Smooth muscle cell (in vitro differentiated cells): ENCODE measurements around the gene RBMS3. TPM values are rescaled to one million over a fixed set of nuclear protein-coding genes. Genes with fewer than 3 reads are reported as not detected.
"Not testable (repeated sequence)": the region's sequence is repeated elsewhere in the genome, so short reads cannot be mapped to it uniquely, and the experiment has no call there.

Source experiments
- DNase-seq: peaks from one replicate; lab custom pipeline; 2025; ENCODE audit not compliant: unreplicated experiment; lab: John Stamatoyannopoulos, UW
- H2AFZ ChIP-seq: fragments of 200-600 bp; sonication (generic); 2 replicates; pipeline ENCODE4 v1.6.0; 2016; ENCODE audit warnings: antibody characterized with exemption, low read depth, mild to moderate bottlenecking
- H3F3A ChIP-seq: fragments of 200-600 bp; sonication (generic); 2 replicates; pipeline ENCODE4 v1.6.0; 2017; ENCODE audit warnings: antibody characterized with exemption, low read depth
- H3K27ac ChIP-seq: fragments of 200-600 bp; sonication (generic); 2 replicates; pipeline ENCODE4 v1.5.1; 2016; ENCODE audit warnings: low read depth, mild to moderate bottlenecking
- H3K27me3 ChIP-seq: fragments of 200-600 bp; sonication (generic); 2 replicates; pipeline ENCODE4 v1.6.1; 2016; ENCODE audit warnings: low read depth, mild to moderate bottlenecking
- H3K36me3 ChIP-seq: fragments of 200-600 bp; sonication (generic); 2 replicates; pipeline ENCODE4 v1.5.1; 2016; ENCODE audit warnings: low read depth
- H3K4me1 ChIP-seq: fragments of 200-600 bp; sonication (generic); 2 replicates; pipeline ENCODE4 v1.5.1; 2016; ENCODE audit warnings: low read depth
- H3K4me2 ChIP-seq: fragments of 200-600 bp; sonication (generic); 2 replicates; pipeline ENCODE4 v1.6.0; 2016; ENCODE audit warnings: mild to moderate bottlenecking
- H3K4me3 ChIP-seq: fragments of 200-600 bp; sonication (generic); 2 replicates; pipeline ENCODE4 v1.5.1; 2016; ENCODE audit warnings: mild to moderate bottlenecking
- H3K79me2 ChIP-seq: fragments of 200-600 bp; sonication (generic); 2 replicates; pipeline ENCODE4 v1.6.0; 2016; ENCODE audit warnings: low read depth, mild to moderate bottlenecking
- H3K9ac ChIP-seq: fragments of 200-600 bp; sonication (generic); 2 replicates; pipeline ENCODE4 v1.6.0; 2016; ENCODE audit warnings: low read depth
- H3K9me3 ChIP-seq: fragments of 200-600 bp; sonication (generic); replicated peaks from 2 replicates; pipeline ENCODE4 v1.5.1; 2016; ENCODE audit warnings: low read depth
- H4K20me1 ChIP-seq: fragments of 200-600 bp; sonication (generic); 2 replicates; pipeline ENCODE4 v1.6.0; 2016; ENCODE audit warnings: low read depth
- CTCF ChIP-seq: fragments of 200-600 bp; sonication (generic); IDR thresholded peaks from 2 replicates; pipeline ENCODE4 v1.5.1; 2017; ENCODE audit warnings: borderline replicate concordance, mild to moderate bottlenecking, antibody characterized with exemption; ENCODE audit not compliant: insufficient read depth, poor library complexity, severe bottlenecking
- WGBS: methylation state at CpG from one replicate; pipeline ENCODE4 v1.1.7; 2016; ENCODE audit warnings: low lambda C conversion rate; 5-methylcytosine and 5-hydroxymethylcytosine counted together
- polyA plus RNA-seq: library from polyadenylated mRNA; unstranded; fragments of >200 nt; fragmentation: Nextera tagmentation; extraction: Ambion mirVana; gene quantifications from 2 replicates; pipeline ENCODE4 v1.2.1, GENCODE V29; 2016
- total RNA-seq: library from RNA; depleted of rRNA; stranded (reverse); fragments of >200 nt; gene quantifications from 2 replicates; pipeline ENCODE4 v1.2.3, GENCODE V29; 2014

The RBMS3 gene
- total and polyA plus RNA-seq, 2 experiments from 2014 or later, result 42.9 to 50.6 TPM

GRCh38 chr3:29354894-29355293, 74.0 kb downstream of the RBMS3 start:
- no peaks in the 10 kb centered on the region for H3K9me3 ChIP-seq
- H2AFZ ChIP-seq, result no peak overlapping the region
- no peaks in the 10 kb centered on the region for H3K4me1 ChIP-seq
- H3K36me3 ChIP-seq, result no peaks in the 10 kb centered on the region
- H3F3A ChIP-seq, result no peaks in the 10 kb centered on the region
- H3K27me3 ChIP-seq, result no peaks in the 10 kb centered on the region
- peaks cover 14% of the 10 kb centered on the region for H4K20me1 ChIP-seq
- peaks cover 97% of the 10 kb centered on the region for H3K79me2 ChIP-seq
- no peak overlapping the region for H3K27ac ChIP-seq
- no peak overlapping the region for H3K4me3 ChIP-seq
- DNase-seq, result no peak
- TF ChIP-seq CTCF, result no peak
- no peak overlapping the region for H3K4me2 ChIP-seq
- H3K9ac ChIP-seq, result no peak overlapping the region

- Histone ChIP-seq H3K9ac (no peak overlapping the region), H3K4me1 (no peaks in the 10 kb centered on the region), H2AFZ (no peak overlapping the region), H3K27me3 (no peaks in the 10 kb centered on the region), H3K4me3 (no peak overlapping the region), H3K9me3 (no peaks in the 10 kb centered on the region), H3K36me3 (no peaks in the 10 kb centered on the region), H3K4me2 (no peak overlapping the region), H3F3A (no peaks in the 10 kb centered on the region), H3K79me2 (peaks cover 96% of the 10 kb centered on the region), H3K27ac (no peak overlapping the region), H4K20me1 (peaks cover 21% of the 10 kb centered on the region)
- WGBS, result 85% methylated on average over 3 of the region's 3 CpGs
- no peak for TF ChIP-seq CTCF
- DNase-seq, result no peak
These were observed 75.2 kb downstream of the RBMS3 start for GRCh38 chr3:29356062-29356461.

- H3K9me3 ChIP-seq, H3F3A ChIP-seq, DNase-seq, H3K9ac ChIP-seq, H2AFZ ChIP-seq, H3K27me3 ChIP-seq, H3K4me1 ChIP-seq, H3K27ac ChIP-seq, H3K4me3 ChIP-seq, H3K36me3 ChIP-seq: not testable (repeated sequence)
- WGBS, result 32% methylated on average over 2 of the region's 2 CpGs
- peaks cover 26% of the 10 kb centered on the region for H4K20me1 ChIP-seq
- peak overlapping the region; percentile 31 for H3K4me2 ChIP-seq
- H3K79me2 ChIP-seq, result peaks cover 90% of the 10 kb centered on the region
These were observed 79.4 kb downstream of the RBMS3 start for GRCh38 chr3:29360289-29360688.

GRCh38 chr3:29363110-29363509, 82.2 kb downstream of the RBMS3 start:
- H3K79me2 ChIP-seq, result peaks cover 90% of the 10 kb centered on the region
- no peaks in the 10 kb centered on the region for H3K27me3 ChIP-seq
- H3K9ac ChIP-seq, result no peak overlapping the region
- no peak overlapping the region for H3K27ac ChIP-seq
- no peak overlapping the region for H3K4me3 ChIP-seq
- no peaks in the 10 kb centered on the region for H3K9me3 ChIP-seq
- no peaks in the 10 kb centered on the region for H3K4me1 ChIP-seq
- H2AFZ ChIP-seq, result no peak overlapping the region
- no peak overlapping the region for H3K4me2 ChIP-seq
- no peaks in the 10 kb centered on the region for H3F3A ChIP-seq
- no peak for DNase-seq
- TF ChIP-seq CTCF, result no peak
- H3K36me3 ChIP-seq, result no peaks in the 10 kb centered on the region
- peaks cover 23% of the 10 kb centered on the region for H4K20me1 ChIP-seq
- WGBS, result 85% methylated on average over 2 of the region's 2 CpGs
